Embryonic facial prominence (tissue), 1 donor: Measurements from ENCODE around the gene TFAM.

Experiments used
- DNase-seq: peaks from one replicate; pipeline ENCODE4 v3.0.0-alpha.2; 2016; ENCODE audit errors: extremely low spot score

Gene TFAM

DNA sequence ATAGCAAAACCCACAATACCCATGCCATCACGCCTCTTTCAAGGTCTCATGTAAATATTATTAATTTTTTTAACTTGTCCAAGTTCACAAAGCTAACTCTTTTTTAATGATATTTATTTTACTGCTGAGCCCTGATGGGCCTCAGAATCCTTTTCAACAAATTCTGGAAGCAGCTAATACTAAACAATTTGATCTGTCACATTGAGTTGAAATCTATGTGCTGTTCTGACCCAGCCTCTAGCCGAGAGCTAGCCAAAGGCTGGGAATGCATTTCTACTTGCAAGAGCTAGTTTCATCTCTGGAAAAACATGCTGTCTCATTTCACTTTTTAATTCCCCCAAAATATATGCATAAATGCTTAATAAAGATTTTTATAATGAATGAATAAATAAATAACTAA is 47.9 kb downstream of the TFAM start:
- DNase-seq: no peak

DNA sequence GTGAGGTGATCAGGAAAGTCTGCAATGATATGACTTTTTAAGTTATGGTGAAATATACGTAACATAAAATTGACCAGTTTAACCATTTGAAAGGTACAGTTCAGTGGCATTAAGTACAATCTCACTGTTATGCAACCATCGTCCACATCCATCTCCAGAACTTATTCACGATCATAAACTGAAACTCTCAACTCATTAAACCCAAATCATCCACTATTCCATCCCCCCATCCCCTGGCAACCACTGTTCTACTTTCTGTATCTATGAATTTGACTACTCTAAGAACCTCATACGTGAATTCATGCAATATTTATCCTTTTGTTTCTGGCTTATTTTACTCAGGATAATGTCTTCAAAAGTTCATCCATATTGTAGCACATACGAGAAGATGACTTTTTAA is 48.4 kb downstream of the TFAM start:
- no peak for DNase-seq

GRCh38 chr10:58435297-58435985 is 50.2 kb downstream of the TFAM start:
- no peak for DNase-seq

- DNase-seq: no peak
These were observed 50.9 kb downstream of the TFAM start for GRCh38 chr10:58436071-58436470.

DNA sequence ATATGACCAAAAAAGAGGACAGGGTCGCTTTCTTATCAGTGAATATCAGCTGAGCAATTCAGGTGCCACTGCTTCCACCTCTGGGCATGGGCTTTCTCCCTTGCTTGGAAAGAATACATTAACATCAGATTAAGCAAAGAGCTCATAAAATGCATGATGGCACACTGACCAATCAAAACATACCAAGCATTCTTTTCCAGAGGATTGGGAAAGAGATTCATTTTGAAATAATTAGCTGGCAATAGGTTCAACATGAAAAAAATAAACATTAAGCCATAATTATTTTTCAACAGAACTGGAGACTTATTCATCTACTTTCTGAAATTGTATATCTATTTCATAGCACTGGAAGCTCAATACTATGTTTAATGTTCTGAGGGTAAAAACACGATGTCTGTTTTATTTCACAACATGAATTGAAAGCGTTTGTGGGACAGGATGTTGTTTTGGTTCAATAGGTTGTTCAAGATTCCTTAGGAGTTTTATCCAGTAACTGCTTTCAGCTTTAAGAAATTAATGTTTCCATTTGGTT is 53.2 kb downstream of the TFAM start:
- no peak for DNase-seq

GRCh38 chr10:58438986-58439385 is 53.8 kb downstream of the TFAM start:
- DNase-seq: no peak

- no peak for DNase-seq
These were observed 54.6 kb downstream of the TFAM start for GRCh38 chr10:58439632-58440364.

DNA sequence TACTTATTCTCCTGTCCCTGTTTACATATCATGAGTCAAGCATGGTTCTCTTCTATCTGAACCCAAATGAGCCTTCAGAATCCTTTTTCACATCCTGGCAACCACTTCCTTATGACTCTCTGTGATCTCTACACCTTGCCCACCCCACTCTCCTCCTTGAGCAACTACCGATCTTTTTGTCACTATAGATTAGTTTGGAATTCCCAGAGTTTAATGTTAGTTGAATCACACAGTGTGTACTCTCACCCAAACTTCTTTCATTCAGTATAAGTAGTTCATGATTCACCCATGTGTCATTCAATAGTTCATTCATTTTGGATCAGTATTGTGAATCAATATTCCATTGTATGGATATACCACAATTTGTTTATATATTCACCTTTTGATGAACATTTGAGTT is 55.3 kb downstream of the TFAM start:
- no peak for DNase-seq

DNA sequence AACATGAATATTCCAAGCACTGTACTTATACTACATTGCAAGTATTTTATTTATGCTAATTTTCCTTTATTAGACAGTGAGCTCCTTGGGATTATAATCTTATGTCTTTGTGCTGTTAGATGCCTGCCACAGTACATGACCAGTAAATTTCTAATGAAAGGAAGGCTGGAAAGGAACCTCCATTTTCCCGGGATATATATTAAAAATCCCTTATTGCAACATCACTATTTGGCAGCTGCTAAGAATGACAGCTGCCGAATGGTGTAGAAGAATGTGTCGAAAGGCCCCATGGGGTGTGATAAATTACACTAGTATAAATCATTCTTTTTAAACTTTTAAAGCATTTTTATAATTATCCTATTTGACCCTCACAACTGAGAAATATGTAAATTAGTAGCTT is 59.1 kb downstream of the TFAM start:
- no peak for DNase-seq

- DNase-seq: no peak
These were observed 59.7 kb downstream of the TFAM start for GRCh38 chr10:58444876-58445275.

GRCh38 chr10:58448121-58448935 is 63.1 kb downstream of the TFAM start:
- no peak for DNase-seq
